GM19025 (cell line): ENCODE data around the gene NDC1.

ENCODE experiments used
- ATAC-seq: cut with Tn5 transposase; IDR thresholded peaks from one replicate; pipeline ENCODE4 v1.9.1; 2021; ENCODE audit warnings: mild to moderate bottlenecking, low read depth, moderate library complexity; ENCODE audit not compliant: unreplicated experiment

The NDC1 gene

GRCh38 chr1:53715478-53715877 lies 122.6 kb downstream of the NDC1 start:
- no peak for ATAC-seq
